Ishikawa (cell line): ENCODE results near the gene KDM3A.

ENCODE experiments used
- CEBPB ChIP-seq: IDR thresholded peaks from 2 replicates; pipeline ENCODE4 v1.6.1; 2012
- CREB1 ChIP-seq: IDR thresholded peaks from 2 replicates; pipeline ENCODE4 v1.6.1; 2012; ENCODE audit warnings: low read depth
- EGR1 ChIP-seq: IDR thresholded peaks from 2 replicates; pipeline ENCODE4 v1.6.1; 2012
- EP300 ChIP-seq: IDR thresholded peaks from 2 replicates; pipeline ENCODE4 v1.6.1; 2012; ENCODE audit warnings: borderline replicate concordance
- FOXM1 ChIP-seq: IDR thresholded peaks from 2 replicates; pipeline ENCODE4 v1.6.1; 2012; ENCODE audit warnings: low read depth, borderline replicate concordance
- NFIC ChIP-seq: IDR thresholded peaks from 2 replicates; pipeline ENCODE4 v1.6.1; 2012
- RAD21 ChIP-seq: IDR thresholded peaks from 2 replicates; pipeline ENCODE4 v1.6.1; 2012; ENCODE audit warnings: low read depth
- TAF1 ChIP-seq: IDR thresholded peaks from 2 replicates; pipeline ENCODE4 v1.6.1; 2012; ENCODE audit warnings: low read depth, mild to moderate bottlenecking
- TCF12 ChIP-seq: IDR thresholded peaks from 2 replicates; pipeline ENCODE4 v1.6.1; 2012; ENCODE audit warnings: low read depth
- TEAD4 ChIP-seq: IDR thresholded peaks from 2 replicates; pipeline ENCODE4 v1.6.1; 2012
- YY1 ChIP-seq: IDR thresholded peaks from 2 replicates; pipeline ENCODE4 v1.6.1; 2012; ENCODE audit warnings: low read depth
- ZBTB7A ChIP-seq: IDR thresholded peaks from 2 replicates; pipeline ENCODE4 v1.6.1; 2012; ENCODE audit warnings: low read depth
- TF ChIP-seq, protein P1 (sequence below): IDR thresholded peaks from 2 replicates; pipeline ENCODE4 v1.6.1; 2012; ENCODE audit warnings: low read depth, mild to moderate bottlenecking
- TF ChIP-seq, protein P2 (sequence below): IDR thresholded peaks from 2 replicates; pipeline ENCODE4 v1.6.1; 2012
- TF ChIP-seq, protein P3 (sequence below): IDR thresholded peaks from 2 replicates; pipeline ENCODE4 v1.6.1; 2012

KDM3A gene

DNA sequence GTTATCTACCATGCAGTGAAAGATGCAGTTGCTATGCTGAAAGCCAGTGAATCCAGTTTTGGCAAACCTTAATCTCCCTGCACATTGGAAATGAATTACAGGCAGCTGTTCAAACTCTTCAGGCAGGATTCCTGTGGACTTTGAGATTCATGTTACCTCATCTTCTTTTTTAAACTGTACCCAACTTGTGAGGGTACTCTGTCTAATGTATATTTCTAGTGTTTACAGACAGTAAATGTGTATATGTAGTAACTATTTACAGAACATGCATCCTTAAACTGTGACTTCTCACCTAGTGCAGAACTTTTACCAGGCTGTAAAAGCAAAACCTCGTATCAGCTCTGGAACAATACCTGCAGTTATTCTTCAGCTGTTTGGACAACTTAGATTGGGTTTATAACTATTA lies 50.9 kb downstream of the KDM3A start:
- TF ChIP-seq, protein P1, sequence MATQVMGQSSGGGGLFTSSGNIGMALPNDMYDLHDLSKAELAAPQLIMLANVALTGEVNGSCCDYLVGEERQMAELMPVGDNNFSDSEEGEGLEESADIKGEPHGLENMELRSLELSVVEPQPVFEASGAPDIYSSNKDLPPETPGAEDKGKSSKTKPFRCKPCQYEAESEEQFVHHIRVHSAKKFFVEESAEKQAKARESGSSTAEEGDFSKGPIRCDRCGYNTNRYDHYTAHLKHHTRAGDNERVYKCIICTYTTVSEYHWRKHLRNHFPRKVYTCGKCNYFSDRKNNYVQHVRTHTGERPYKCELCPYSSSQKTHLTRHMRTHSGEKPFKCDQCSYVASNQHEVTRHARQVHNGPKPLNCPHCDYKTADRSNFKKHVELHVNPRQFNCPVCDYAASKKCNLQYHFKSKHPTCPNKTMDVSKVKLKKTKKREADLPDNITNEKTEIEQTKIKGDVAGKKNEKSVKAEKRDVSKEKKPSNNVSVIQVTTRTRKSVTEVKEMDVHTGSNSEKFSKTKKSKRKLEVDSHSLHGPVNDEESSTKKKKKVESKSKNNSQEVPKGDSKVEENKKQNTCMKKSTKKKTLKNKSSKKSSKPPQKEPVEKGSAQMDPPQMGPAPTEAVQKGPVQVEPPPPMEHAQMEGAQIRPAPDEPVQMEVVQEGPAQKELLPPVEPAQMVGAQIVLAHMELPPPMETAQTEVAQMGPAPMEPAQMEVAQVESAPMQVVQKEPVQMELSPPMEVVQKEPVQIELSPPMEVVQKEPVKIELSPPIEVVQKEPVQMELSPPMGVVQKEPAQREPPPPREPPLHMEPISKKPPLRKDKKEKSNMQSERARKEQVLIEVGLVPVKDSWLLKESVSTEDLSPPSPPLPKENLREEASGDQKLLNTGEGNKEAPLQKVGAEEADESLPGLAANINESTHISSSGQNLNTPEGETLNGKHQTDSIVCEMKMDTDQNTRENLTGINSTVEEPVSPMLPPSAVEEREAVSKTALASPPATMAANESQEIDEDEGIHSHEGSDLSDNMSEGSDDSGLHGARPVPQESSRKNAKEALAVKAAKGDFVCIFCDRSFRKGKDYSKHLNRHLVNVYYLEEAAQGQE: no peak
- TF ChIP-seq TCF12 (no peak), FOXM1 (no peak), YY1 (no peak), EGR1 (no peak), CREB1 (no peak), TEAD4 (no peak), ZBTB7A (no peak)
- TF ChIP-seq, protein P2, sequence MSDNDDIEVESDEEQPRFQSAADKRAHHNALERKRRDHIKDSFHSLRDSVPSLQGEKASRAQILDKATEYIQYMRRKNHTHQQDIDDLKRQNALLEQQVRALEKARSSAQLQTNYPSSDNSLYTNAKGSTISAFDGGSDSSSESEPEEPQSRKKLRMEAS: no peak

- TF ChIP-seq, protein P1: no peak
- no peak for TF ChIP-seq CREB1
- no peak for TF ChIP-seq TCF12
- no peak for TF ChIP-seq CEBPB
- no peak for TF ChIP-seq NFIC
- TF ChIP-seq, protein P2: no peak
- TF ChIP-seq, protein P3, sequence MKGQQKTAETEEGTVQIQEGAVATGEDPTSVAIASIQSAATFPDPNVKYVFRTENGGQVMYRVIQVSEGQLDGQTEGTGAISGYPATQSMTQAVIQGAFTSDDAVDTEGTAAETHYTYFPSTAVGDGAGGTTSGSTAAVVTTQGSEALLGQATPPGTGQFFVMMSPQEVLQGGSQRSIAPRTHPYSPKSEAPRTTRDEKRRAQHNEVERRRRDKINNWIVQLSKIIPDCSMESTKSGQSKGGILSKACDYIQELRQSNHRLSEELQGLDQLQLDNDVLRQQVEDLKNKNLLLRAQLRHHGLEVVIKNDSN: no peak
- no peak for TF ChIP-seq FOXM1
- no peak for TF ChIP-seq TAF1
Measured at GRCh38 chr2:86498468-86499260, 57.5 kb downstream of the KDM3A start.

GRCh38 chr2:86499326-86499725 lies 58.2 kb downstream of the KDM3A start:
- TF ChIP-seq RAD21: no peak
- no peak for TF ChIP-seq TEAD4

- no peak for TF ChIP-seq FOXM1
- TF ChIP-seq EGR1: no peak
- TF ChIP-seq EP300: no peak
- TF ChIP-seq, protein P3: no peak
- no peak for TF ChIP-seq CREB1
- no peak for TF ChIP-seq CEBPB
- no peak for TF ChIP-seq ZBTB7A
- no peak for TF ChIP-seq NFIC
Measured at GRCh38 chr2:86500325-86501083, 59.3 kb downstream of the KDM3A start.

DNA sequence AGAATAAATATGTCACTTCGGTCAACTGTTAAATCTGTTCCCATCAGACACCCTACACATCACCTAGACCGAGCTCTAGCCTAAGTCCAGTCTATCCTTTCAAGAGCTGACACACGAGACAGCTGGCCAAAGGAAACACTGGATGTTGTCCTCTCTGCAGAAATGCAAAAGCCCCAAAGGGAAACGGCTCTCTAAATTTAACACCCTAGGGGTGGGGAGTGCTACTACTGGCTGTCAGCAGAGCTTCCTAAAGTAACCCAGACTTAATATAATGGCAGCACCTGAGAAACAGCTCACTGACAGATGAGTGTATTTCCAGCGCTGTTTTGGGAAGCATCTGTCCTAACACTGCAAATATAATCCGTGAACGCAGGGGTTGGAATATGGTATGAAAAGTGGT lies 66.4 kb downstream of the KDM3A start:
- TF ChIP-seq, protein P2: no peak
- TF ChIP-seq ZBTB7A (no peak), CREB1 (no peak), EP300 (no peak), EGR1 (no peak), FOXM1 (no peak), RAD21 (no peak), TAF1 (no peak), YY1 (no peak), NFIC (no peak), TEAD4 (no peak), TCF12 (no peak), CEBPB (no peak)
- TF ChIP-seq, protein P3: no peak
- TF ChIP-seq, protein P1: no peak
